Stimulated activated naive CD8-positive, alpha-beta T cell treated with anti-CD3 and anti-CD28 coated beads, Interleukin-15, Interleukin-2, amounts not matched to agents 100 U/mL and 50 U/mL, for 24 hours (primary cell): ENCODE measurements around the gene C10orf120.
A peak's percentile ranks its signal among the peaks of the same experiment; 100 is the strongest.

Source experiments
- ATAC-seq: fragments of 150-1000 bp; cut with Tn5 transposase; one replicate; pipeline ENCODE4 v1.10.0; 2021
- DNase-seq: peaks from one replicate; pipeline ENCODE4 v3.0.0; 2021

C10orf120 gene

GRCh38 chr10:122703483-122704448 lies 4.1 kb upstream of the C10orf120 start:
- DNase-seq, result peak; percentile 63
- ATAC-seq, result peak; percentile 76

GRCh38 chr10:122702275-122702674 lies 2.6 kb upstream of the C10orf120 start:
- DNase-seq, result no peak
- no peak for ATAC-seq

GRCh38 chr10:122701652-122702051 lies 2.0 kb upstream of the C10orf120 start:
- DNase-seq, result no peak

GRCh38 chr10:122696687-122697086 lies 3.0 kb downstream of the C10orf120 start:
- DNase-seq (no peak), ATAC-seq (no peak)

More at GRCh38 chr10:122701652-122702051, 2.0 kb upstream of the C10orf120 start:
- ATAC-seq, result no peak

GRCh38 chr10:122692744-122693143 lies 6.9 kb downstream of the C10orf120 start:
- DNase-seq (no peak), ATAC-seq (no peak)

GRCh38 chr10:122689146-122689820 lies 10.4 kb downstream of the C10orf120 start:
- DNase-seq (no peak), ATAC-seq (no peak)

GRCh38 chr10:122688293-122688989 lies 11.2 kb downstream of the C10orf120 start:
- DNase-seq (no peak), ATAC-seq (no peak)

- no peak for DNase-seq
- ATAC-seq, result no peak
Measured at GRCh38 chr10:122682522-122682921, 17.1 kb downstream of the C10orf120 start.

GRCh38 chr10:122678266-122678665 lies 21.4 kb downstream of the C10orf120 start:
- ATAC-seq (no peak), DNase-seq (no peak)

GRCh38 chr10:122675278-122675677 lies 24.4 kb downstream of the C10orf120 start:
- DNase-seq, result no peak
- no peak for ATAC-seq

- no peak for DNase-seq
- no peak for ATAC-seq
Measured at GRCh38 chr10:122674781-122675180, 24.9 kb downstream of the C10orf120 start.

- ATAC-seq (no peak), DNase-seq (no peak)
Measured at GRCh38 chr10:122673731-122674130, 25.9 kb downstream of the C10orf120 start.

- ATAC-seq (no peak), DNase-seq (no peak)
Measured at GRCh38 chr10:122673269-122673668, 26.4 kb downstream of the C10orf120 start.

- DNase-seq (no peak), ATAC-seq (no peak)
Measured at GRCh38 chr10:122672655-122673054, 27.0 kb downstream of the C10orf120 start.

GRCh38 chr10:122671355-122671754 lies 28.3 kb downstream of the C10orf120 start:
- no peak for ATAC-seq
- no peak for DNase-seq

- DNase-seq (no peak), ATAC-seq (no peak)
Measured at GRCh38 chr10:122669842-122670241, 29.8 kb downstream of the C10orf120 start.

GRCh38 chr10:122669045-122669444 lies 30.6 kb downstream of the C10orf120 start:
- ATAC-seq (no peak), DNase-seq (no peak)

- no peak for ATAC-seq
- no peak for DNase-seq
Measured at GRCh38 chr10:122665946-122666345, 33.7 kb downstream of the C10orf120 start.

GRCh38 chr10:122665329-122665860 lies 34.3 kb downstream of the C10orf120 start:
- no peak for DNase-seq
- no peak for ATAC-seq

- peak; percentile 19 for ATAC-seq
- DNase-seq, result no peak
Measured at GRCh38 chr10:122664501-122664900, 35.1 kb downstream of the C10orf120 start.

- DNase-seq (no peak), ATAC-seq (no peak)
Measured at GRCh38 chr10:122663516-122664130, 36.0 kb downstream of the C10orf120 start.

- no peak for DNase-seq
- ATAC-seq, result no peak
Measured at GRCh38 chr10:122662231-122662630, 37.4 kb downstream of the C10orf120 start.
